ENCODE results near the gene SORCS2. TPM values are rescaled to one million over a fixed set of nuclear protein-coding genes. Genes with fewer than 3 reads are reported as not detected.

The SORCS2 gene
- total and polyA plus RNA-seq, 2 of the 4 experiments (the other 2 are of a cell fraction), result 0.36 to 0.62 TPM

- Histone ChIP-seq H2BK5ac (ENCODE audit: low read depth, low read length, poor library complexity, severe bottlenecking) (no peak overlapping the region), H4K20me1 (ENCODE audit: insufficient read depth, low read length) (peaks cover 17% of the 10 kb centered on the region), H3K14ac (replicated peaks; ENCODE audit: low read depth, low read length) (no peak overlapping the region), H3K4me3 (ENCODE audit: insufficient read depth, low read depth, low read length) (no peak overlapping the region), H2BK15ac (ENCODE audit: low read depth, low read length) (no peak overlapping the region), H2BK20ac (ENCODE audit: low read depth, low read length) (no peak overlapping the region), H3K23ac (ENCODE audit: low read depth, low read length) (no peak overlapping the region), H3K9ac (ENCODE audit: low read depth, low read length) (no peak overlapping the region), H3K36me3 (ENCODE audit: control insufficient read depth, insufficient read depth, low read length) (peaks cover 19% of the 10 kb centered on the region), H3K9me1 (ENCODE audit: insufficient read depth, low read length) (no peaks in the 10 kb centered on the region), H4K91ac (ENCODE audit: insufficient read depth, low read depth, low read length) (no peak overlapping the region), H2AK9ac (replicated peaks; ENCODE audit: low read depth, low read length, poor library complexity) (no peak overlapping the region), H2BK120ac (ENCODE audit: low read depth, low read length) (no peak overlapping the region), H3K4me1 (ENCODE audit: control insufficient read depth, insufficient read depth, low read length) (peaks cover 1% of the 10 kb centered on the region; the same call in 1 of the 2 replicates), H2AK5ac (ENCODE audit: low read depth, low read length) (no peak overlapping the region), H3K9me3 (ENCODE audit: control insufficient read depth, insufficient read depth, low read length) (no peaks in the 10 kb centered on the region), H3K79me1 (ENCODE audit: low read depth in 1 of 2, low read length in 2 of 2) (no peaks in the 10 kb centered on the region; a peak in 1 of 4 replicates), H3K27me3 (ENCODE audit: control insufficient read depth, insufficient read depth, low read length) (no peaks in the 10 kb centered on the region), H2AFZ (replicated peaks; ENCODE audit: low read length, poor library complexity) (no peak overlapping the region), H4K8ac (ENCODE audit: low read depth in 2 of 2, low read length in 2 of 2) (no peak overlapping the region), H3K4ac (ENCODE audit: low read depth, low read length) (no peak overlapping the region), H4K5ac (ENCODE audit: low read depth, low read length) (no peak overlapping the region), H3K56ac (ENCODE audit: extremely low read depth, insufficient read depth, low read length) (no peak overlapping the region), H3K4me2 (ENCODE audit: low read depth, low read length) (no peak overlapping the region), H3K18ac (ENCODE audit: low read depth, low read length) (no peak overlapping the region), H3K27ac (ENCODE audit: insufficient read depth, low read length) (no peak overlapping the region)
- ChIA-PET CTCF (no interaction called here), POLR2A (ENCODE audit: unreplicated experiment) (no interaction called here)
- WGBS, 2 experiments (ENCODE audit: extremely low coverage in 2 of 2, insufficient read length in 1 of 2), result 92% methylated on average over 4 of the region's 15 CpGs; no CpG with 5 or more reads in 1 of the 2 experiments
- no peak for ATAC-seq (ENCODE audit: low read depth)
- DNase-seq, result no peak
- intact Hi-C loops (cut with micrococcal nuclease) (no loop called here), in situ Hi-C loops (cut with MboI; ENCODE audit: low sequenced_read_pairs) (no loop called here), dilution Hi-C loops (cut with HindIII; ENCODE audit: low sequenced_read_pairs, unreplicated experiment) (no loop called here)
- TF ChIP-seq MAZ (IDR thresholded peaks at IDR 0.05; ENCODE audit: borderline replicate concordance, low read depth, low read length) (no peak), POLR2A (IDR thresholded peaks at IDR 0.05; ENCODE audit: low read depth, low read length) (no peak), CEBPB (IDR thresholded peaks at IDR 0.05; ENCODE audit: low read depth, low read length) (no peak), NFE2L2 (IDR thresholded peaks at IDR 0.05; ENCODE audit: low read depth, low read length) (no peak), BHLHE40 (IDR thresholded peaks at IDR 0.05; ENCODE audit: low read depth, low read length) (no peak), MAFK (IDR thresholded peaks at IDR 0.05; ENCODE audit: low read depth, low read length) (no peak), RCOR1 (IDR thresholded peaks at IDR 0.05; ENCODE audit: insufficient replicate concordance, low read length) (no peak), RAD21 (IDR thresholded peaks at IDR 0.05; ENCODE audit: low read length) (no peak), USF2 (IDR thresholded peaks at IDR 0.05; ENCODE audit: low read depth, low read length) (no peak), ELK1 (IDR thresholded peaks at IDR 0.05; ENCODE audit: borderline replicate concordance, low read depth, low read length) (no peak)
- BruUV-seq (replicated peaks), result no TSS peak
These were observed 561.7 kb downstream of the SORCS2 start for GRCh38 chr4:7753931-7754465.
